GM10266 (cell line): ENCODE measurements around the gene TLE4.

Source experiments
- DNase-seq: peaks from one replicate; pipeline ENCODE4 v3.0.0; 2012; ENCODE audit errors: extremely low spot score
- CTCF ChIP-seq: IDR thresholded peaks from 2 replicates; pipeline ENCODE4 v1.5.1; 2012; ENCODE audit warnings: mild to moderate bottlenecking, low read depth; ENCODE audit not compliant: control insufficient read depth, insufficient read depth; ENCODE audit errors: missing control alignments

TLE4 gene

GRCh38 chr9:79564105-79564504 is 7.7 kb upstream of the TLE4 start:
- no peak for DNase-seq

GRCh38 chr9:79565245-79565644 is 6.5 kb upstream of the TLE4 start:
- TF ChIP-seq CTCF: no peak
- DNase-seq: no peak

More at GRCh38 chr9:79564105-79564504, 7.7 kb upstream of the TLE4 start:
- no peak for TF ChIP-seq CTCF

GRCh38 chr9:79567671-79568098 is 4.1 kb upstream of the TLE4 start:
- TF ChIP-seq CTCF: no peak
- no peak for DNase-seq

GRCh38 chr9:79568337-79569101 is 3.2 kb upstream of the TLE4 start:
- DNase-seq: no peak
- TF ChIP-seq CTCF: no peak

- DNase-seq: no peak
- no peak for TF ChIP-seq CTCF
Observed at GRCh38 chr9:79569814-79570447, 1.8 kb upstream of the TLE4 start.

- TF ChIP-seq CTCF: no peak
- peak; percentile 39 for DNase-seq
Observed at GRCh38 chr9:79570448-79571308, 1.1 kb upstream of the TLE4 start.
